Suprapubic skin (tissue), 3 donors: ENCODE data around the gene ROBO1.
"Not testable (repeated sequence)": the region's sequence is repeated elsewhere in the genome, so short reads cannot be mapped to it uniquely, and the experiment has no call there.

Experiments
- POLR2A ChIP-seq, 2 donors: fragments of 450-650 bp; IDR thresholded peaks; one replicate each; pipeline ENCODE4 v1.6.1; 2017; ENCODE audit warnings: antibody characterized with exemption in 2 of 2, mild to moderate bottlenecking in 2 of 2, moderate library complexity in 2 of 2
- TF ChIP-seq, protein P1 (sequence below), 2 donors: fragments of 200-600 bp in 1 of 2; fragments of 450-650 bp in 1 of 2; sonication (generic) in 1 of 2; IDR thresholded peaks; one replicate each; pipeline ENCODE4 v1.5.1; 2016 to 2019; ENCODE audit warnings: antibody characterized with exemption in 2 of 2, mild to moderate bottlenecking in 1 of 2, moderate library complexity in 1 of 2

- TF ChIP-seq POLR2A (IDR thresholded peaks at IDR 0.05), result not testable (repeated sequence)
- TF ChIP-seq, protein P1, sequence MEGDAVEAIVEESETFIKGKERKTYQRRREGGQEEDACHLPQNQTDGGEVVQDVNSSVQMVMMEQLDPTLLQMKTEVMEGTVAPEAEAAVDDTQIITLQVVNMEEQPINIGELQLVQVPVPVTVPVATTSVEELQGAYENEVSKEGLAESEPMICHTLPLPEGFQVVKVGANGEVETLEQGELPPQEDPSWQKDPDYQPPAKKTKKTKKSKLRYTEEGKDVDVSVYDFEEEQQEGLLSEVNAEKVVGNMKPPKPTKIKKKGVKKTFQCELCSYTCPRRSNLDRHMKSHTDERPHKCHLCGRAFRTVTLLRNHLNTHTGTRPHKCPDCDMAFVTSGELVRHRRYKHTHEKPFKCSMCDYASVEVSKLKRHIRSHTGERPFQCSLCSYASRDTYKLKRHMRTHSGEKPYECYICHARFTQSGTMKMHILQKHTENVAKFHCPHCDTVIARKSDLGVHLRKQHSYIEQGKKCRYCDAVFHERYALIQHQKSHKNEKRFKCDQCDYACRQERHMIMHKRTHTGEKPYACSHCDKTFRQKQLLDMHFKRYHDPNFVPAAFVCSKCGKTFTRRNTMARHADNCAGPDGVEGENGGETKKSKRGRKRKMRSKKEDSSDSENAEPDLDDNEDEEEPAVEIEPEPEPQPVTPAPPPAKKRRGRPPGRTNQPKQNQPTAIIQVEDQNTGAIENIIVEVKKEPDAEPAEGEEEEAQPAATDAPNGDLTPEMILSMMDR (IDR thresholded peaks at IDR 0.05), result not testable (repeated sequence)
Measured at GRCh38 chr3:79325833-79326383, 441.9 kb downstream of the ROBO1 start.
